ENCODE data around the gene F13A1. TPM values are rescaled to one million over a fixed set of nuclear protein-coding genes. Genes with fewer than 3 reads are reported as not detected.

The F13A1 gene
- total RNA-seq, 2 donors from 2014 or later, result 15.3 to 49.4 TPM

DNA sequence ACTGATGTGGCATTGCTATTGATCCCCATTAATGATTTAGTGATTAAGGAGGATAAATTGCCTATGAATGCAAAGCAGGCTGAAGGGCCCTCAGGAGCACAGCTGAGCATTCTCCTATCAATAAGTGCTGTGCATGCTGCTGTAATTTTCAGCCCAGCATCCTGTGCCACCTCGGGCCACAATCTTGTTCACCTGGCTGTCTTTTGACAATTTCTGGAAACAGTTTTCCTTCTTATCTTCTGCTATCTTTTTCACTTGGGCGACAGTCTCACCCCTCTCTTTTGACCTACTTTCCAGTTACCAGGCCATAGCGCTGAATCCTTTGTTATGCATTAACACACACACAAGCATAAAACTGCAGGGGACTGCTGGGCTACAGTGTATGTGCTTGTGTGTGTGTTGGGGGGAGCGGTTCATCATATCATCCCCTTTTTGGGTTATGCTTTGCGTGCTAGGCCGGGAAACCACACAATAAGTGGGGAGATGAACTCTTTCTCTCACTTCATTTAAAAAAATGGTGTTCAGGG lies 60.2 kb downstream of the F13A1 start:
- Histone ChIP-seq H3K36me3 (no peaks in the 10 kb centered on the region), H3K27ac (no peak overlapping the region), H3K4me3 (no peak overlapping the region), H3K27me3 (no peaks in the 10 kb centered on the region), H3K4me1 (no peaks in the 10 kb centered on the region), H3K9ac (ENCODE audit: low read depth in 2 of 2, low read length in 2 of 2) (no peak overlapping the region), H3K9me3 (no peaks in the 10 kb centered on the region)
- intact Hi-C loops (cut with DNase I), result no loop called here
- DNase-seq, result no peak
- TF ChIP-seq, protein P1, sequence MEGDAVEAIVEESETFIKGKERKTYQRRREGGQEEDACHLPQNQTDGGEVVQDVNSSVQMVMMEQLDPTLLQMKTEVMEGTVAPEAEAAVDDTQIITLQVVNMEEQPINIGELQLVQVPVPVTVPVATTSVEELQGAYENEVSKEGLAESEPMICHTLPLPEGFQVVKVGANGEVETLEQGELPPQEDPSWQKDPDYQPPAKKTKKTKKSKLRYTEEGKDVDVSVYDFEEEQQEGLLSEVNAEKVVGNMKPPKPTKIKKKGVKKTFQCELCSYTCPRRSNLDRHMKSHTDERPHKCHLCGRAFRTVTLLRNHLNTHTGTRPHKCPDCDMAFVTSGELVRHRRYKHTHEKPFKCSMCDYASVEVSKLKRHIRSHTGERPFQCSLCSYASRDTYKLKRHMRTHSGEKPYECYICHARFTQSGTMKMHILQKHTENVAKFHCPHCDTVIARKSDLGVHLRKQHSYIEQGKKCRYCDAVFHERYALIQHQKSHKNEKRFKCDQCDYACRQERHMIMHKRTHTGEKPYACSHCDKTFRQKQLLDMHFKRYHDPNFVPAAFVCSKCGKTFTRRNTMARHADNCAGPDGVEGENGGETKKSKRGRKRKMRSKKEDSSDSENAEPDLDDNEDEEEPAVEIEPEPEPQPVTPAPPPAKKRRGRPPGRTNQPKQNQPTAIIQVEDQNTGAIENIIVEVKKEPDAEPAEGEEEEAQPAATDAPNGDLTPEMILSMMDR (IDR thresholded peaks at IDR 0.05), result no peak

DNA sequence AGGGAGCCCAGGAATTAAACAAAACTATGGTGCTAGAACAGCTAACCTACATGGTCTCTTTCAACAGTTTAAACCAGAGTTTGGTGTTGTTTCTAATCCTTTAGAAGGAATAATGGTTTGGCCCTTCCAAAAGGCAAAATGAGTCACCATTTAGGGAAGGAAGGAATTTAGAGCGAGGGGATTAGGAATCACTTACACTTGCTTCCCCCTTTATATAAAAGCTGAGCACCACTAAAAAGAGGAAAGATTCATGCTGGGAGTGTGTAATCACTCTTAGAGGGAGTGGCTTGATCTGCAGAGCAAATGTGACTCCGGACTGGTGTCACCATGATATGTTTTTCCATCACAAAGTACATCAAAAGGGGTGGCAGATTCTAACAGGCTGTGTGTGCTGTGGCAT lies 63.6 kb downstream of the F13A1 start:
- H3K4me3 ChIP-seq, result no peak overlapping the region
- H3K9me3 ChIP-seq, result no peaks in the 10 kb centered on the region
- H3K4me1 ChIP-seq, result no peaks in the 10 kb centered on the region
- no peaks in the 10 kb centered on the region for H3K27me3 ChIP-seq
- H3K9ac ChIP-seq (ENCODE audit: low read depth in 2 of 2, low read length in 2 of 2), result no peak overlapping the region
- no peak for DNase-seq
- TF ChIP-seq, protein P1 (IDR thresholded peaks at IDR 0.05), result no peak
- no peaks in the 10 kb centered on the region for H3K36me3 ChIP-seq
- no peak overlapping the region for H3K27ac ChIP-seq
- intact Hi-C loops (cut with DNase I), result no loop called here

DNA sequence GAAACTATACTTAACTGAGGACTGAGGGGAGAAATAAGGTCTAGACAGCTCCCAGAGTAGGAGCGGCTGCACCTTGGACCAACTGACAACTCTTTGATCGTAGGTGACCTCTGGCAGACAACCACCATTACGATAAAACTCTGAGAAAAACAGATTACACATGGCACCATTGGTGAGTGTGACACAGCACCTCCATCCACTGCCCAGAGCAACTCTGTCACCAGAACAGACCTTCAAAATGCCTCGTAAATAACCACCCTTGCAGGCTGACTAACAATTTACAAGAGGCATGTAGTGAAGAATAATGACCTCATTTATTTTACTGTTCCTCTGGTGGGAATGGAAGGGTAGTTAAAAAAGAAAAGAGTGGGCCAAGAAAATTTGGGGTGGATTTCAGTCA lies 64.2 kb downstream of the F13A1 start:
- Histone ChIP-seq H3K9ac (ENCODE audit: low read depth in 2 of 2, low read length in 2 of 2) (no peak overlapping the region), H3K36me3 (no peaks in the 10 kb centered on the region), H3K27ac (no peak overlapping the region), H3K27me3 (no peaks in the 10 kb centered on the region), H3K9me3 (no peaks in the 10 kb centered on the region), H3K4me3 (no peak overlapping the region), H3K4me1 (no peaks in the 10 kb centered on the region)
- TF ChIP-seq, protein P1 (IDR thresholded peaks at IDR 0.05), result no peak
- intact Hi-C loops (cut with DNase I), result no loop called here
- DNase-seq, result no peak

DNA sequence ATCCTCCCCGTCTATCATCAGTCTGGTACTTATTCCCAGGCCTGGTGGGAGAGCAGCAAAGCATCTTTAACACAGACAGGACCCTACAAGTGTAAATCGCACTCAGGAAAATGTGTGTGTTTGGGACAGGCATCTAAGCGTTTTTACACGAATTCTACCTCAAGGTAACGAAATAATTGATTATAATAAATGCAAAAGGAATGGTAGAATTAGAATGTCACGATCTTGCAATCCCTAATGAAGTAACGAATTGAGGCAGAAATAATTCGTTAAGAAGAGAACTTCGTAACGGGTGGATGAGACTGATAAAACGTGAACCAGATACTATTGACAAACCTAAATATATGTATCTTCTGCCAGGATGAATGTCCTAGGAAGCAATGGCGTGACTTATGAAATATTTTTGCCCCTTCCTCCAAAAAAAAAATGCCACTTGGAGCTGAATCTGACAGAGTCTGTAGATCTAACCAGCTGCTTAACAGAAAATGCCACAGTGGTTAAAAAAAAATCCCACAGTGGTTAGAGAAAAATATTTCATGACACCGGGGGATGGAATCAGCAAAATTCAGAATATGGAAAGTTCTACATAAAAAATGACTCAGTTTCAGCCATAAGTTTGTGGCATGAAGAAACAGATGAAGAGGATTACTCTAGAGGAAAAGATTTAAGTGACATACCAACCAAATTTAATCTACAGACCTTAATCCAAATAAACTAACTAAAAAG lies 68.7 kb downstream of the F13A1 start:
- DNase-seq, result no peak
- Histone ChIP-seq H3K9ac (ENCODE audit: low read depth in 2 of 2, low read length in 2 of 2) (no peak overlapping the region), H3K4me3 (no peak overlapping the region), H3K27me3 (no peaks in the 10 kb centered on the region), H3K27ac (no peak overlapping the region), H3K9me3 (no peaks in the 10 kb centered on the region), H3K4me1 (no peaks in the 10 kb centered on the region), H3K36me3 (no peaks in the 10 kb centered on the region)
- intact Hi-C loops (cut with DNase I), result no loop called here
- TF ChIP-seq, protein P1 (IDR thresholded peaks at IDR 0.05), result no peak

DNA sequence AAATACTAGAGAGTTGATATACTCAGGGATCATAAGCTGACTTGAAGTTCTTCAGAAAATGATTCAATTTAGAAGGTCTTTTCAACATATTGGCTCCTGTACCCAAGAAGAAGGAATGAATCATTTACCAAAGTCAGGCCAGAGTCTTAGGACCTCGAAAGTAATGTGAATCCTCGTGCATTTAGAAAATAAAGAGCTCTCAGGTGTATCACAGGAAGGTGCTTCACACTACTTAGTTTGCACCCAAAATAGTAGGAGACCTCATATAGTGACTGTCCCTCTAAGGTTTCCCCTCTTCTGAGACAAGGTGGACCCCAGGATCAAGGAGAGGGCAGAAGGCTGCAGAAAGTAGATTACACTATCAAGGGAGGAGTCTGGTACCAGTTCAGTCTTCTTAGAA lies 71.8 kb downstream of the F13A1 start:
- H3K4me3 ChIP-seq, result no peak overlapping the region
- no peak for DNase-seq
- H3K27ac ChIP-seq, result no peak overlapping the region
- TF ChIP-seq, protein P1 (IDR thresholded peaks at IDR 0.05), result no peak
- no peaks in the 10 kb centered on the region for H3K36me3 ChIP-seq
- H3K27me3 ChIP-seq, result no peaks in the 10 kb centered on the region
- intact Hi-C loops (cut with DNase I), result no loop called here
- no peaks in the 10 kb centered on the region for H3K9me3 ChIP-seq
- H3K9ac ChIP-seq (ENCODE audit: low read depth in 2 of 2, low read length in 2 of 2), result no peak overlapping the region
- H3K4me1 ChIP-seq, result peaks cover under 1% of the 10 kb centered on the region
